ENCODE measurements around the gene OR8B2. TPM values are rescaled to one million over a fixed set of nuclear protein-coding genes. Genes with fewer than 3 reads are reported as not detected.

Gene OR8B2, protein sequence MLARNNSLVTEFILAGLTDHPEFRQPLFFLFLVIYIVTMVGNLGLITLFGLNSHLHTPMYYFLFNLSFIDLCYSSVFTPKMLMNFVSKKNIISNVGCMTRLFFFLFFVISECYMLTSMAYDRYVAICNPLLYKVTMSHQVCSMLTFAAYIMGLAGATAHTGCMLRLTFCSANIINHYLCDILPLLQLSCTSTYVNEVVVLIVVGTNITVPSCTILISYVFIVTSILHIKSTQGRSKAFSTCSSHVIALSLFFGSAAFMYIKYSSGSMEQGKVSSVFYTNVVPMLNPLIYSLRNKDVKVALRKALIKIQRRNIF
- total RNA-seq (not detected), polyA plus RNA-seq (not detected)

DNA sequence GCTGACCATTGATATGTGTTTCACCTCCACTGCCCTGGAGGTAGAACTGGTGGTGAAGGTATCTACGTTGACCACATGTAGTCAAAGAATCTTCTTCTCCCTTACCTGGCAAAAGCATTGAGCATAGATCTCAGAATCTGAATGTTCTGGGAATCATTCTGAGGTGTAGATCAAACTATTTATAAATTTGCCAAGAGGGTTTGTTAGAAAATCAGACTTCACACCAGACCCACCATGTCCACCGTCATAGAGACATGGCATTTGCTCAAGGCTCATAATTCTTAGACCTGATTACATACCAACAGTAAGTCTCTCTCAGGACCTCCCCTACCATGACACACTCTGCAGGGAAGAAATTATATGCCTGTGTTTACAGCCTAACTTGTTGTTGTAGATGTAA is at the start of gene OR8B2:
TSS of gene OR8B2 (minus strand) at position 101 of the 400 bp plus-strand sequence. CDS start 1,156 bp downstream, outside the sequence.
- no peak for FAIRE-seq
- Histone ChIP-seq H3K36me3 (no peaks in the 10 kb centered on the region), H3K4me1 (no peaks in the 10 kb centered on the region), H3K27ac (no peak within 1 kb of the TSS), H3K4me3 (no peak within 1 kb of the TSS), H3K9me3 (no peaks in the 10 kb centered on the region), H3K27me3 (no peaks in the 10 kb centered on the region)
- 68 to 85% methylated on average over 2 of the region's 2 CpGs for WGBS, 2 donors
- no peak for DNase-seq
- ATAC-seq = no peak
- TF ChIP-seq, protein P1, sequence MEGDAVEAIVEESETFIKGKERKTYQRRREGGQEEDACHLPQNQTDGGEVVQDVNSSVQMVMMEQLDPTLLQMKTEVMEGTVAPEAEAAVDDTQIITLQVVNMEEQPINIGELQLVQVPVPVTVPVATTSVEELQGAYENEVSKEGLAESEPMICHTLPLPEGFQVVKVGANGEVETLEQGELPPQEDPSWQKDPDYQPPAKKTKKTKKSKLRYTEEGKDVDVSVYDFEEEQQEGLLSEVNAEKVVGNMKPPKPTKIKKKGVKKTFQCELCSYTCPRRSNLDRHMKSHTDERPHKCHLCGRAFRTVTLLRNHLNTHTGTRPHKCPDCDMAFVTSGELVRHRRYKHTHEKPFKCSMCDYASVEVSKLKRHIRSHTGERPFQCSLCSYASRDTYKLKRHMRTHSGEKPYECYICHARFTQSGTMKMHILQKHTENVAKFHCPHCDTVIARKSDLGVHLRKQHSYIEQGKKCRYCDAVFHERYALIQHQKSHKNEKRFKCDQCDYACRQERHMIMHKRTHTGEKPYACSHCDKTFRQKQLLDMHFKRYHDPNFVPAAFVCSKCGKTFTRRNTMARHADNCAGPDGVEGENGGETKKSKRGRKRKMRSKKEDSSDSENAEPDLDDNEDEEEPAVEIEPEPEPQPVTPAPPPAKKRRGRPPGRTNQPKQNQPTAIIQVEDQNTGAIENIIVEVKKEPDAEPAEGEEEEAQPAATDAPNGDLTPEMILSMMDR (IDR thresholded peaks at IDR 0.05) = no peak
- intact Hi-C loops (cut with DNase I) = no loop called here

DNA sequence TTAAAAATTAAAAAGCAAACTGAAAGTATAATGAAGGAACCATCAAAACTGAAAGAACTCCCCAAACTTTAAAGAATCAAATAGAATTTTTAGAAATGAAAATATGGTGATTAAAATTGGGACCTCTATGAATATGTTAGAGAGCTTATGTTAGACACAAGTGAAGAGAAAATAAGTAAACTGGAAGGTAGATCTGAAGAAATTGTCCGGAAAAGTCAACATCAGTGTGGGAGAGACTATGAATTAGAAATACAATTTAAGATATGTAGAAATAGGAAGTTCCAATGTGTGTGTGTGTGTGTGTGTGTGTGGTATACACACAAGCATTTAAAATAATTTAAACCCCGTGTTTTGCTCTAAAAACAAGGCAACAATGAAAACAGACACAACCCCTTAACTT is 45.3 kb upstream of the OR8B2 start:
- no peak for ATAC-seq

DNA sequence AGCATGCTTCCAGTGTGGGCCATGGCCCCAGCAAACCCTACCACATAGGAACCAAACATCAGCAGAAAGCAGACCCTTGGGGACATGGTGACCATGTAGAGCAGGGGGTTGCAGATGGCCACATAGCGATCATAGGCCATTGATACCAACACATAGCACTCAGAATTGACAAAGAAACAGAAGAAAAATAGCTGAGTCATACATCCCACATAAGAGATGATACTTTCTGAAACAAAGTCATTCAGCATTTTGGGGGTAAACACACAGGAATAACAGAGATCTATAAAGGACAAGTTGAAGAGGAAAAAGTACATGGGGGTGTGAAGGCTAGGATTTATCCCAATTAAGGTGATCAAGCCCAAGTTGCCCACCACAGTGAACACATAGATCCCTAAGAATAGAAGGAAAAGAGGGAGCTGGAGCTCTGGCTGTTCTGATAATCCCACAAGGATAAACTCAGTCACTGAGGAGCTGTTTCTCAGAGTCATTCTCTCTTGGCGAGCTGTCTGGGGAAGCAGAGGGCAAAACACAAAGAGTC is 40.2 kb upstream of the OR8B2 start, which contains the start of gene OR8B4:
TSS of gene OR8B4 (minus strand) at position 488 of the 538 bp plus-strand sequence. CDS start at position 488, 0 bp downstream.
- TF ChIP-seq, protein P1 (IDR thresholded peaks at IDR 0.05) = no peak
- DNase-seq (no peak), FAIRE-seq (no peak), ATAC-seq (no peak)
- H3K4me1 ChIP-seq = no peaks in the 10 kb centered on the region
- H3K36me3 ChIP-seq = no peaks in the 10 kb centered on the region
- WGBS, 2 donors = 73 to 80% methylated on average over 2 of the region's 2 CpGs
- intact Hi-C loops (cut with DNase I) = no loop called here
- no peak within 1 kb of the TSS for H3K4me3 ChIP-seq
- H3K9me3 ChIP-seq = no peaks in the 10 kb centered on the region
- H3K27me3 ChIP-seq = no peaks in the 10 kb centered on the region
- H3K27ac ChIP-seq = no peak within 1 kb of the TSS

More for the DNA sequence above, 45.3 kb upstream of the OR8B2 start:
- H3K27ac ChIP-seq = no peak overlapping the region
- H3K9me3 ChIP-seq = no peaks in the 10 kb centered on the region
- FAIRE-seq (no peak), DNase-seq (no peak)
- no peak overlapping the region for H3K4me3 ChIP-seq
- intact Hi-C loops (cut with DNase I) = no loop called here
- no peaks in the 10 kb centered on the region for H3K36me3 ChIP-seq
- no peaks in the 10 kb centered on the region for H3K4me1 ChIP-seq
- H3K27me3 ChIP-seq = no peaks in the 10 kb centered on the region
- whole genome bisulfite sequencing, 2 donors = 71 to 78% methylated on average over 2 of the region's 2 CpGs
- TF ChIP-seq, protein P1 (IDR thresholded peaks at IDR 0.05) = no peak

DNA sequence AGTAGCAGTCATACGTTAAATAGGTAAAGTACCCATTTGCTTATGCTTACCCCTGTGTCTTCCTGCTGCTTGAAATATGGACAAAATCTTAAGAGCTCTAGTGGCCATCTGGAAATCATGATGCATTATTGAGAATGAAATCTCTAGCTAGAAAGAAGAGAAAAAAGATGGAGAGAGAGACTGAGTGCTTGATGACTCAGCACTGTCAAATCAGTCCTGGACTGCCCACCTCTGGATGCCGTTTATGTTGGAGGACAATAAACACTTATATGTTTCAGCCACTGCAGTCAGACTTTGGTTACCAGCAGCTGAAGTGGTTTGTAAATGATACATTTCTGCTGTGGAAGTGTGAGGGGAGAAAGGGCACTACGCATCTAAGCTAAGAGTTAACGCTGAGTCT is 36.7 kb upstream of the OR8B2 start:
- Histone ChIP-seq H3K4me3 (no peak overlapping the region), H3K36me3 (no peaks in the 10 kb centered on the region), H3K4me1 (no peaks in the 10 kb centered on the region), H3K27ac (no peak overlapping the region), H3K27me3 (no peaks in the 10 kb centered on the region), H3K9me3 (no peaks in the 10 kb centered on the region)
- FAIRE-seq (no peak), DNase-seq (no peak), ATAC-seq (no peak)
- 64 to 69% methylated on average over 4 of the region's 4 CpGs for WGBS, 2 donors
- intact Hi-C loops (cut with DNase I) = no loop called here
- TF ChIP-seq, protein P1 (IDR thresholded peaks at IDR 0.05) = no peak
